SK-N-DZ (cell line): ENCODE data around the gene IL13.

Experiments used
- DNase-seq: peaks from one replicate; pipeline ENCODE4 v3.0.0-alpha.2; 2015; ENCODE audit warnings: low spot score

Gene IL13

GRCh38 chr5:132655821-132656773 is 1.9 kb upstream of the IL13 start:
- DNase-seq = peak; percentile 36

- no peak for DNase-seq
These were observed 1.1 kb upstream of the IL13 start for GRCh38 chr5:132656774-132657355.

GRCh38 chr5:132658381-132659302 is 669 bp downstream of the IL13 start:
- DNase-seq = no peak

GRCh38 chr5:132659598-132660493 is 1.9 kb downstream of the IL13 start:
- DNase-seq = no peak

- DNase-seq = no peak
These were observed 3.4 kb downstream of the IL13 start for GRCh38 chr5:132661231-132662003.

- DNase-seq = no peak
These were observed 4.0 kb downstream of the IL13 start for GRCh38 chr5:132662004-132662401.

- DNase-seq = peak; percentile 57
These were observed 5.2 kb downstream of the IL13 start for GRCh38 chr5:132662925-132663770.

- no peak for DNase-seq
These were observed 6.1 kb downstream of the IL13 start for GRCh38 chr5:132663771-132664695.

- no peak for DNase-seq
These were observed 6.8 kb downstream of the IL13 start for GRCh38 chr5:132664696-132665209.

GRCh38 chr5:132665574-132666080 is 7.7 kb downstream of the IL13 start:
- DNase-seq = no peak

GRCh38 chr5:132666310-132667123 is 8.5 kb downstream of the IL13 start:
- no peak for DNase-seq

- DNase-seq = no peak
These were observed 9.3 kb downstream of the IL13 start for GRCh38 chr5:132667309-132667708.

GRCh38 chr5:132667761-132668705 is 10.1 kb downstream of the IL13 start:
- DNase-seq = peak; percentile 53

GRCh38 chr5:132668706-132669454 is 10.9 kb downstream of the IL13 start:
- no peak for DNase-seq

GRCh38 chr5:132669455-132669820 is 11.5 kb downstream of the IL13 start:
- no peak for DNase-seq
